ENCODE data around the gene INS.

INS gene

GRCh38 chr11:2116680-2117079, 44.3 kb downstream of the INS start:
- DNase-seq (ENCODE audit: low read depth): no peak
- no peak for TF ChIP-seq CTCF (IDR thresholded peaks at IDR 0.05; ENCODE audit: low read length, missing control alignments)
- no peak overlapping the region for H3K4me3 ChIP-seq (replicated peaks; ENCODE audit: low read depth, low read length)

- DNase-seq (ENCODE audit: low read depth): no peak
- TF ChIP-seq CTCF (IDR thresholded peaks at IDR 0.05; ENCODE audit: low read length, missing control alignments): no peak
- no peak overlapping the region for H3K4me3 ChIP-seq (replicated peaks; ENCODE audit: low read depth, low read length)
Measured at GRCh38 chr11:2115308-2115707, 45.7 kb downstream of the INS start.

GRCh38 chr11:2114430-2115241, 46.4 kb downstream of the INS start:
- no peak for TF ChIP-seq CTCF (IDR thresholded peaks at IDR 0.05; ENCODE audit: low read length, missing control alignments)
- no peak for DNase-seq (ENCODE audit: low read depth)
- no peak overlapping the region for H3K4me3 ChIP-seq (replicated peaks; ENCODE audit: low read depth, low read length)

GRCh38 chr11:2113776-2114175, 47.2 kb downstream of the INS start:
- H3K4me3 ChIP-seq (replicated peaks; ENCODE audit: low read depth, low read length): no peak overlapping the region
- no peak for DNase-seq (ENCODE audit: low read depth)
- TF ChIP-seq CTCF (IDR thresholded peaks at IDR 0.05; ENCODE audit: low read length, missing control alignments): no peak

GRCh38 chr11:2110521-2110920, 50.5 kb downstream of the INS start:
- no peak overlapping the region for H3K4me3 ChIP-seq (replicated peaks; ENCODE audit: low read depth, low read length)
- no peak for TF ChIP-seq CTCF (IDR thresholded peaks at IDR 0.05; ENCODE audit: low read length, missing control alignments)
- DNase-seq (ENCODE audit: low read depth): no peak

Data from fibroblast of pulmonary artery (primary cell).